Measurements from ENCODE around the gene GDI1. TPM values are rescaled to one million over a fixed set of nuclear protein-coding genes. Genes with fewer than 3 reads are reported as not detected.

Gene GDI1
- total and polyA plus RNA-seq, 2 of the 8 experiments (the other 6 are each of a cell fraction or from before 2014, with no cell fraction given): 83.1 to 136 TPM

- FAIRE-seq (no peak), DNase-seq (ENCODE audit: low read depth in 1 of 2, low spot score in 2 of 2) (peak in 1 of 2 experiments; percentile 64)
- Histone ChIP-seq H3K27me3 (replicated peaks in 1 of 4; ENCODE audit: control insufficient read depth in 3 of 4, extremely low read depth in 1 of 4, insufficient read depth in 3 of 4, low read length in 3 of 4) (no peaks in the 10 kb centered on the region), H2BK20ac (ENCODE audit: low read length) (no peak overlapping the region), H2AK5ac (ENCODE audit: low read depth, low read length) (no peak overlapping the region), H3K4me1 (replicated peaks in 1 of 4; ENCODE audit: control insufficient read depth in 3 of 4, insufficient read depth in 4 of 4, low read length in 3 of 4) (peaks cover 0 to 6% (median 0%) of the 10 kb centered on the region in 4 experiments; a peak in 2 of 7 replicates), H3K56ac (replicated peaks; ENCODE audit: insufficient read length, low read depth, low read length) (peak overlapping the region; percentile 83), H2AFZ (ENCODE audit: low read length) (no peak overlapping the region), H4K5ac (ENCODE audit: insufficient read length, low read depth, low read length) (peak overlapping the region; percentile 53), H3K23ac (ENCODE audit: insufficient read length) (no peak overlapping the region), H2BK15ac (ENCODE audit: low read length) (no peak overlapping the region), H3K79me2 (ENCODE audit: control insufficient read depth in 1 of 2, insufficient read depth in 2 of 2, low read length in 2 of 2) (peaks cover 0 to 15% of the 10 kb centered on the region in 2 experiments; a peak in 2 of 4 replicates), H3K18ac (ENCODE audit: extremely low read depth, low read length) (peak overlapping the region; percentile 93), H3K4ac (replicated peaks; ENCODE audit: insufficient read length, low read depth, low read length) (peak overlapping the region; percentile 95), H3K9ac (replicated peaks in 1 of 4; ENCODE audit: extremely low read depth in 1 of 4, low read depth in 3 of 4, low read length in 3 of 4) (peak overlapping the region; percentile 62 to 99 (median 95)), H3K36me3 (ENCODE audit: control insufficient read depth in 2 of 4, insufficient read depth in 4 of 4, low read length in 3 of 4) (peaks cover 13 to 25% (median 19%) of the 10 kb centered on the region in 4 experiments), H2BK12ac (ENCODE audit: low read depth, low read length) (no peak overlapping the region; the same call in 1 of the 2 replicates), H3K27ac (ENCODE audit: low read depth, low read length) (peak overlapping the region; percentile 95), H3K79me1 (ENCODE audit: low read depth, low read length) (no peaks in the 10 kb centered on the region), H3K4me3 (ENCODE audit: extremely low read depth in 1 of 4, insufficient read depth in 2 of 4, low read depth in 3 of 4, low read length in 4 of 4) (peak overlapping the region; percentile 82 to 99 (median 96)), H4K8ac (ENCODE audit: extremely low read depth, insufficient read depth, low read length) (peak overlapping the region; percentile 90; the same call in 1 of the 2 replicates), H3K14ac (ENCODE audit: insufficient read length) (no peak overlapping the region), H3K4me2 (ENCODE audit: insufficient read depth in 1 of 2, low read depth in 2 of 2, low read length in 2 of 2) (peak overlapping the region; percentile 72 to 85), H4K91ac (replicated peaks; ENCODE audit: insufficient read length, low read length) (peak overlapping the region; percentile 25), H2BK120ac (replicated peaks; ENCODE audit: low read depth, low read length) (no peak overlapping the region), H3K23me2 (ENCODE audit: low read depth, low read length) (peaks cover 6% of the 10 kb centered on the region; the same call in 1 of the 2 replicates), H4K20me1 (replicated peaks in 1 of 2; ENCODE audit: control insufficient read depth in 1 of 2, insufficient read depth in 2 of 2, low read length in 2 of 2) (peaks cover 3 to 4% of the 10 kb centered on the region in 2 experiments), H2BK5ac (ENCODE audit: low read depth, low read length) (peak overlapping the region; percentile 85), H3K9me3 (ENCODE audit: insufficient read depth in 2 of 2, low read depth in 1 of 2, low read length in 1 of 2) (no peaks in the 10 kb centered on the region)
- 11% methylated on average over 45 of the region's 49 CpGs; no CpG with 5 or more reads in 1 of the 2 experiments for WGBS, 2 experiments (ENCODE audit: extremely low coverage in 1 of 2, insufficient coverage in 1 of 2, insufficient read length in 1 of 2, insufficient replicate concordance in 2 of 2, low coverage in 1 of 2, low lambda C conversion rate in 2 of 2, missing lambda C conversion rate in 1 of 2)
- CTCF ChIA-PET (ENCODE audit: partially characterized antibody): interaction anchor here (0.8 to 4.9 kb wide), 8 partner anchors 10 to 452 kb away, joined by 3 to 20 read pairs (median 4); partner anchors contain the start of genes DNASE1L1 and FLNA
- POLR2A ChIA-PET (ENCODE audit: partially characterized antibody): interaction anchor here (0.8 to 8.4 kb wide), 37 partner anchors 11 to 137 kb away, joined by 3 to 124 read pairs (median 5); partner anchors contain the start of genes ATP6AP1, DNASE1L1, EMD and FAM3A
- TF ChIP-seq JUND (IDR thresholded peaks at IDR 0.05; ENCODE audit: low read length): no peak
- no peak for TF ChIP-seq CEBPB (IDR thresholded peaks at IDR 0.05; ENCODE audit: low read depth, low read length)
These were observed 38.1 kb upstream of the GDI1 start for GRCh38 chrX:154398668-154399526.

Data from H1 (cell line).